Ovary (tissue), 9 donors: Measurements from ENCODE around the gene CADPS2. TPM values are rescaled to one million over a fixed set of nuclear protein-coding genes. Genes with fewer than 3 reads are reported as not detected.

Source experiments
- DNase-seq, 5 donors: peaks; one replicate each; pipeline ENCODE4 v3.0.0-alpha.2; 2019 to 2020
- H3K27ac ChIP-seq, 2 donors: fragments of 200-600 bp; one replicate each; pipeline versions ENCODE4 v1.5.1 to v1.8.0; 2019 to 2022
- H3K27me3 ChIP-seq: fragments of 200-600 bp; one replicate; pipeline ENCODE4 v1.8.0; 2022
- H3K36me3 ChIP-seq: fragments of 200-600 bp; sonication (generic); one replicate; pipeline ENCODE4 v1.5.1; 2019
- H3K4me1 ChIP-seq: one replicate; pipeline ENCODE4 v1.8.1; 2013; ENCODE audit warnings: mild to moderate bottlenecking, moderate library complexity; ENCODE audit not compliant: insufficient read depth
- H3K4me3 ChIP-seq: fragments of 200-600 bp; sonication (generic); one replicate; pipeline ENCODE4 v1.5.1; 2017
- H3K9me3 ChIP-seq, 2 donors: fragments of 200-600 bp in 1 of 2; sonication (generic) in 1 of 2; one replicate each; pipeline versions ENCODE4 v1.5.1 to v1.8.1; 2013 to 2019; ENCODE audit warnings: mild to moderate bottlenecking in 1 of 2, moderate library complexity in 1 of 2
- CTCF ChIP-seq, 3 donors: fragments of 450-650 bp in 2 of 3; fragments of 200-600 bp in 1 of 3; IDR thresholded peaks; one replicate each; pipeline versions ENCODE4 v1.5.1 to v1.8.0; 2016 to 2022; ENCODE audit warnings: antibody characterized with exemption in 3 of 3, mild to moderate bottlenecking in 1 of 3
- EP300 ChIP-seq: sonication (generic); formaldehyde crosslinking; IDR thresholded peaks from one replicate; pipeline ENCODE4 v1.6.1; 2017; ENCODE audit warnings: antibody characterized with exemption
- POLR2A ChIP-seq: fragments of 450-650 bp; IDR thresholded peaks from one replicate; pipeline ENCODE4 v1.6.1; 2017; ENCODE audit warnings: antibody characterized with exemption, mild to moderate bottlenecking, moderate library complexity
- WGBS, 3 donors: extraction: QIAGEN DNeasy Blood & Tissue Kit in 1 of 3; methylation state at CpG; one replicate each; pipeline versions ENCODE4 v1.1.5 to v1.1.7; 2013 to 2017; 5-methylcytosine and 5-hydroxymethylcytosine counted together
- intact Hi-C, 4 donors: fragments of 100-400 bp; cut with DNase I; formaldehyde crosslinking; loops; one replicate each; pipeline versions ENCODE4 v1.11.0 to v1.15.1; 2022 to 2023
- polyA plus RNA-seq, 2 donors: library from polyadenylated mRNA; stranded (reverse); fragments of 200-250 nt in 1 of 2; fragments of 350-450 nt in 1 of 2; fragmentation: Illumina TruSeq in 1 of 2; extraction: RNeasy Lipid Tissue Mini Kit (QIAGEN cat#74804) in 1 of 2; gene quantifications; one replicate each; pipeline ENCODE4 v1.2.3, GENCODE V29; 2013 to 2014
- total RNA-seq, 7 donors: library from RNA; depleted of rRNA in 2 of 7; stranded (reverse); fragments of >200 nt in 2 of 7; fragmentation: NEBNext Ultra II Directional in 3 of 7; extraction: Animal tissue kit (Norgen Biotek cat#: 25700) in 3 of 7; gene quantifications; one replicate each; pipeline versions ENCODE4 v1.1.0 to v1.2.4, GENCODE V29; 2016 to 2023
- donor health status: DM: no; HTN: no; CAD: no; lungs with moderate emphysema.
- donor health status: DM: no; HTN: no; CAD: no.
- donor health status: Bipolar disorder and iron deficiency.
- donor health status: DM: yes; HTN: yes; CAD: no.
- donor health status: DM: no; HTN: no; CAD: no.
- donor health status: DM: yes; HTN: yes; CAD: no.

The CADPS2 gene
- total and polyA plus RNA-seq, 9 donors, result 10.1 to 26.7 (median 16.6) TPM

DNA sequence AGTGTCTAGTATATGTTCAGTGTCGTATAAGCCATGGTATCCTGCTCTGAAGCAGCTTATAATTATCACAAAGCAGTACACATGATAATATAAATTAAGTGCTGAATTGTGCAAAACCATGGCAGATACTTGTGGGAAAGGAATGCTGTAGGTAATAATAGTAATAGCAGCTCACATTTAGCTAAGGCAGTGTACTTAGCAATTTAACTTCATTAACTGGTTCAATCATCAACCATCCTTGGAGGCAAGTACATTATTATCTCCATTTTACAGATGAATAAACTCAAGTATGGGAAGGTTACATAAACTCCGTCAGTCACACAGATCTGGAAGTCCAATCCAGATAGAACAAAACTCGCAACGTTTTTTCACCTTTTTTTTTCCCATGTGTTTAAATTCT lies 161.9 kb downstream of the CADPS2 start:
- 82 to 88% (median 82%) methylated on average over 4 of the region's 4 CpGs for WGBS, 3 donors
- no peak overlapping the region for H3K4me3 ChIP-seq
- no peak for DNase-seq
- no peaks in the 10 kb centered on the region for H3K27me3 ChIP-seq
- no peaks in the 10 kb centered on the region for H3K36me3 ChIP-seq
- no peaks in the 10 kb centered on the region for H3K9me3 ChIP-seq
- no peak overlapping the region for H3K27ac ChIP-seq
- TF ChIP-seq POLR2A (no peak), EP300 (no peak), CTCF (IDR thresholded peaks at IDR 0.05) (no peak)
- H3K4me1 ChIP-seq, result no peaks in the 10 kb centered on the region
- intact Hi-C loops, result no loop called here

DNA sequence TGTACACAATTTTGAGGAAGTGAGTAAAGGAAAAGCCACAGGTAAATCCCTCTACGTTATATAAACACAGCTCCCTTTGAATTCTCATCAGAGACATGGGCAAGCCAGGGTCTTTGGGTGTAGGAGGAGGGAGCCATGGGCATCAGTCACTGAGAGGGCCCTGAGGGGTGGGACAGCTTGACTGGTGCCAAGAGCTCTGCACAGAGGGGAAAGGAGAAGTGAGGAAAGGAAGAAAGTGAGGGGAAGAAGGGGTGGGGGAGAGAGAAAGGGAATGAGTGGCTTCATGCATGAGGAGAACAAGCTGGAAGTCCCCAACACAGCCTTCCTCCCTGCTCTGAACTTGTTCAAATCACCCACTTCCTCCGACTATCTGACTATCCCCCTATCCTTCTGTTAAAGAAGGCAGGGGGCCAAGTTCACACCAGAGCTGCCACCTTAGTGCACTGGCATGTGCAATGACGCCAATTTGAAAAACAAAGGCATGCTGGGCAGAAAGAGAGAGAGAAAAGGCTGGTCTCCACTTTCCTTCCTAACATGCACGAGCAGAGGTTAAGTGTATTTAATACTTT lies 167.2 kb downstream of the CADPS2 start:
- TF ChIP-seq EP300 (no peak), POLR2A (no peak), CTCF (IDR thresholded peaks at IDR 0.05) (no peak)
- H3K9me3 ChIP-seq, result no peaks in the 10 kb centered on the region

GRCh38 chr7:122717356-122718089 lies 168.7 kb downstream of the CADPS2 start:
- Histone ChIP-seq H3K27ac (no peak overlapping the region), H3K9me3 (no peaks in the 10 kb centered on the region), H3K27me3 (no peaks in the 10 kb centered on the region), H3K36me3 (no peaks in the 10 kb centered on the region), H3K4me3 (no peak overlapping the region), H3K4me1 (no peaks in the 10 kb centered on the region)
- TF ChIP-seq CTCF (IDR thresholded peaks at IDR 0.05) (no peak), POLR2A (no peak), EP300 (no peak)
- intact Hi-C loops, result no loop called here
- DNase-seq, result no peak
- 95 to 97% (median 96%) methylated on average over 6 of the region's 6 CpGs for WGBS, 3 donors

More for the DNA sequence above, 167.2 kb downstream of the CADPS2 start:
- H3K27ac ChIP-seq, result no peak overlapping the region
- H3K4me1 ChIP-seq, result no peaks in the 10 kb centered on the region
- H3K36me3 ChIP-seq, result no peaks in the 10 kb centered on the region
- no peaks in the 10 kb centered on the region for H3K27me3 ChIP-seq
- intact Hi-C loops, result no loop called here
- 82 to 92% (median 90%) methylated on average over 4 of the region's 4 CpGs for WGBS, 3 donors
- no peak overlapping the region for H3K4me3 ChIP-seq
- DNase-seq, result no peak

DNA sequence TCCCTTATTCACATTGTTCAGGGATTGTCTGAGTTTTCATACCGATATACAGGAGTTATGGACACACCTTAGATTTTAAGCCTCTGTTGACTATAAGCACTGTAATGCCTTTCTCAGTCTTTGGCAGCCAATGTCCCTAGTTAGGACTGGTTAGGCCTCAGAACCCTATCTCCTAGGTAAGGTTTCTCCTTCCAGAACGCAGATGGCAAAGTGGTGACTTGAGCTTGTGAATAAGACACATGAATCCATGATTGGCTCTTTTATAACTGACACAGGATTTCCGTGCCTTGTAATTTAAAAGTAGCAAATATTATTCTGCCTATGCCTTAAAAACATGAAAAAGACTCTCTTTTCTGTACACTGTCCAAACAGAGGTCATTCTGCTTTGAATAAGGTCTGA lies 171.1 kb downstream of the CADPS2 start:
- Histone ChIP-seq H3K4me3 (no peak overlapping the region), H3K4me1 (no peaks in the 10 kb centered on the region), H3K9me3 (no peaks in the 10 kb centered on the region), H3K27me3 (no peaks in the 10 kb centered on the region), H3K36me3 (no peaks in the 10 kb centered on the region), H3K27ac (no peak overlapping the region)
- no peak for DNase-seq
- WGBS, 3 donors, result 82 to 95% (median 93%) methylated on average over 3 of the region's 3 CpGs
- intact Hi-C loops, result no loop called here
- no peak for TF ChIP-seq POLR2A
- TF ChIP-seq EP300, result no peak
- TF ChIP-seq CTCF (IDR thresholded peaks at IDR 0.05), result no peak
